Stimulated activated CD8-positive, alpha-beta memory T cell treated with anti-CD3 and anti-CD28 coated beads, Interleukin-12 subunit alpha, Interleukin-12 subunit beta, amount 100 ng/mL, for 1 hour (primary cell): ENCODE data around the gene GHITM.

Experiments used
- DNase-seq: peaks from one replicate; pipeline ENCODE4 v3.0.0-alpha.2; 2020; ENCODE audit warnings: low read depth

The GHITM gene

GRCh38 chr10:84201244-84201606 is 61.9 kb downstream of the GHITM start:
- DNase-seq, result no peak

- no peak for DNase-seq
These were observed 62.4 kb downstream of the GHITM start for GRCh38 chr10:84201682-84202081.

- DNase-seq, result no peak
These were observed 63.0 kb downstream of the GHITM start for GRCh38 chr10:84202349-84202748.
